Keratinocyte (primary cell): Measurements from ENCODE around the gene EPOP. TPM values are rescaled to one million over a fixed set of nuclear protein-coding genes. Genes with fewer than 3 reads are reported as not detected.

Source experiments
- DNase-seq: peaks from one replicate; pipeline ENCODE4 v3.0.0-alpha.2; 2011; ENCODE audit warnings: low read depth, missing footprints, low spot score
- FAIRE-seq: peaks from 2 replicates; lab custom pipeline; 2011; peaks lifted over from hg19 to GRCh38; lab: Jason Lieb, UNC
- H2AFZ ChIP-seq: 2 replicates; pipeline ENCODE4 v1.6.0; 2012; ENCODE audit warnings: low read length, control low read depth, inconsistent platforms; ENCODE audit not compliant: control insufficient read depth
- H3K27ac ChIP-seq: 2 replicates; pipeline ENCODE4 v1.5.1; 2011; ENCODE audit warnings: low read length; ENCODE audit not compliant: control insufficient read depth, insufficient read depth
- H3K27me3 ChIP-seq: 3 replicates; pipeline ENCODE4 v1.6.0; 2011; ENCODE audit warnings: low read length; ENCODE audit not compliant: control insufficient read depth, insufficient read depth; ENCODE audit errors: extremely low read depth
- H3K36me3 ChIP-seq, 2 experiments: 2 replicates in 1 of 2; 3 replicates in 1 of 2; pipeline ENCODE4 v1.5.1; 2011; ENCODE audit warnings: low read length in 2 of 2, mild to moderate bottlenecking in 1 of 2; ENCODE audit not compliant: control insufficient read depth in 2 of 2, insufficient read depth in 2 of 2; ENCODE audit errors: extremely low read depth in 1 of 2
- H3K4me1 ChIP-seq: 3 replicates; pipeline ENCODE4 v1.5.1; 2011; ENCODE audit warnings: low read length; ENCODE audit not compliant: control insufficient read depth, insufficient read depth; ENCODE audit errors: extremely low read depth
- H3K4me2 ChIP-seq: 3 replicates; pipeline ENCODE4 v1.6.0; 2011; ENCODE audit warnings: low read depth, low read length; ENCODE audit not compliant: control insufficient read depth, insufficient read depth; ENCODE audit errors: extremely low read depth
- H3K4me3 ChIP-seq, 3 experiments: fragments of 200-600 bp in 1 of 3; sonication (generic) in 1 of 3; 2 replicates in 2 of 3; 3 replicates in 1 of 3; pipeline ENCODE4 v1.5.1; 2011 to 2016; ENCODE audit warnings: low read length in 3 of 3, mild to moderate bottlenecking in 3 of 3, control low read depth in 2 of 3, inconsistent platforms in 1 of 3, low read depth in 1 of 3, mixed read lengths in 1 of 3, mixed run types in 1 of 3, moderate library complexity in 1 of 3; ENCODE audit not compliant: control insufficient read depth in 2 of 3, insufficient read depth in 2 of 3; ENCODE audit errors: extremely low read depth in 1 of 3
- H3K79me2 ChIP-seq: 2 replicates; pipeline ENCODE4 v1.6.0; 2012; ENCODE audit warnings: low read length; ENCODE audit not compliant: control insufficient read depth, insufficient read depth
- H3K9ac ChIP-seq: 3 replicates; pipeline ENCODE4 v1.6.0; 2011; ENCODE audit warnings: low read length; ENCODE audit not compliant: control insufficient read depth, insufficient read depth; ENCODE audit errors: extremely low read depth
- H3K9me1 ChIP-seq: 3 replicates; pipeline ENCODE4 v1.6.0; 2011; ENCODE audit warnings: low read length; ENCODE audit not compliant: control insufficient read depth, insufficient read depth; ENCODE audit errors: extremely low read depth
- H3K9me3 ChIP-seq: 2 replicates; pipeline ENCODE4 v1.5.1; 2012; ENCODE audit warnings: low read depth, low read length; ENCODE audit not compliant: control insufficient read depth
- H4K20me1 ChIP-seq: 3 replicates; pipeline ENCODE4 v1.6.0; 2011; ENCODE audit warnings: low read length; ENCODE audit not compliant: control insufficient read depth, insufficient read depth; ENCODE audit errors: extremely low read depth
- EZH2 ChIP-seq: IDR thresholded peaks from one replicate; pipeline ENCODE4 v1.6.1; 2012; ENCODE audit warnings: inconsistent platforms, mild to moderate bottlenecking, low read length, moderate library complexity
- dilution Hi-C: fragments of 300-500 bp; cut with MboI; formaldehyde crosslinking; loops from one replicate; pipeline ENCODE4 v1.7.0; 2020; ENCODE audit warnings: low sequenced_read_pairs; ENCODE audit not compliant: extremely low pct_ligation_motif_present
- polyA plus RNA-seq, 5 experiments: library from polyadenylated mRNA; depleted of rRNA in 3 of 5; stranded (reverse) in 3 of 5; stranded (forward) in 1 of 5; unstranded in 1 of 5; fragments of >200 nt; gene quantifications; 1 replicate in 1 of 5; 2 replicates in 3 of 5; 3 replicates in 1 of 5; pipeline versions ENCODE4 v1.2.1 to v1.2.3, GENCODE V29; 2011 to 2012; ENCODE audit warnings: missing spikeins in 2 of 5, low read depth in 1 of 5, low replicate concordance in 1 of 5
- TF ChIP-seq, protein P1 (sequence below), 3 experiments: IDR thresholded peaks in 1 of 3; conservative IDR thresholded peaks in 1 of 3; optimal IDR thresholded peaks in 1 of 3; 2 replicates in 2 of 3; 3 replicates in 1 of 3; pipeline versions ENCODE3 to v1.5.1; 2011; ENCODE audit warnings: low read length in 3 of 3, mild to moderate bottlenecking in 3 of 3, moderate library complexity in 2 of 3, control low read depth in 1 of 3, inconsistent platforms in 1 of 3; ENCODE audit not compliant: insufficient read depth in 2 of 3; ENCODE audit errors: extremely low read depth in 1 of 3

EPOP gene
- polyA plus RNA-seq, 1 donor (not counting 4 experiments of a cell fraction or from before 2014, with no cell fraction given): 3.2 TPM

DNA sequence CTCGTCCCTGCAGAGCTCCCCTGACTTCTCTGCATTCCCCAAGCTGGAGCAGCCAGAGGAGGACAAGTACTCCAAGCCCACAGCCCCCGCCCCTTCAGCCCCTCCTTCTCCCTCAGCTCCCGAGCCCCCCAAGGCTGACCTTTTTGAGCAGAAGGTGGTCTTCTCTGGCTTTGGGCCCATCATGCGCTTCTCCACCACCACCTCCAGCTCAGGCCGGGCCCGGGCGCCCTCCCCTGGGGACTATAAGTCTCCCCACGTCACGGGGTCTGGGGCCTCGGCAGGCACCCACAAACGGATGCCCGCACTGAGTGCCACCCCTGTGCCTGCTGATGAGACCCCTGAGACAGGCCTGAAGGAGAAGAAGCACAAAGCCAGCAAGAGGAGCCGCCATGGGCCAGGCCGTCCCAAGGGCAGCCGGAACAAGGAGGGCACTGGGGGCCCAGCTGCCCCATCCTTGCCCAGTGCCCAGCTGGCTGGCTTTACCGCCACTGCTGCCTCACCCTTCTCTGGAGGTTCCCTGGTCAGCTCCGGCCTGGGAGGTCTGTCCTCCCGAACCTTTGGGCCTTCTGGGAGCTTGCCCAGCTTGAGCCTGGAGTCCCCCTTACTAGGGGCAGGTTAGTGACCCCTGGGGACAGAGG, 41.7 kb upstream of the EPOP start:
- H4K20me1 ChIP-seq: no peaks in the 10 kb centered on the region
- no peak overlapping the region for H3K27ac ChIP-seq
- H3K4me3 ChIP-seq: no peak overlapping the region
- H3K9me1 ChIP-seq: no peaks in the 10 kb centered on the region
- no peak for FAIRE-seq
- peaks cover 21 to 40% of the 10 kb centered on the region in 2 experiments for H3K36me3 ChIP-seq
- dilution Hi-C loops: no loop called here
- H3K9me3 ChIP-seq: no peaks in the 10 kb centered on the region
- no peak for DNase-seq
- no peak overlapping the region for H3K4me2 ChIP-seq
- no peak overlapping the region for H2AFZ ChIP-seq
- no peaks in the 10 kb centered on the region for H3K27me3 ChIP-seq
- H3K4me1 ChIP-seq: peaks cover 4% of the 10 kb centered on the region
- TF ChIP-seq, protein P1, sequence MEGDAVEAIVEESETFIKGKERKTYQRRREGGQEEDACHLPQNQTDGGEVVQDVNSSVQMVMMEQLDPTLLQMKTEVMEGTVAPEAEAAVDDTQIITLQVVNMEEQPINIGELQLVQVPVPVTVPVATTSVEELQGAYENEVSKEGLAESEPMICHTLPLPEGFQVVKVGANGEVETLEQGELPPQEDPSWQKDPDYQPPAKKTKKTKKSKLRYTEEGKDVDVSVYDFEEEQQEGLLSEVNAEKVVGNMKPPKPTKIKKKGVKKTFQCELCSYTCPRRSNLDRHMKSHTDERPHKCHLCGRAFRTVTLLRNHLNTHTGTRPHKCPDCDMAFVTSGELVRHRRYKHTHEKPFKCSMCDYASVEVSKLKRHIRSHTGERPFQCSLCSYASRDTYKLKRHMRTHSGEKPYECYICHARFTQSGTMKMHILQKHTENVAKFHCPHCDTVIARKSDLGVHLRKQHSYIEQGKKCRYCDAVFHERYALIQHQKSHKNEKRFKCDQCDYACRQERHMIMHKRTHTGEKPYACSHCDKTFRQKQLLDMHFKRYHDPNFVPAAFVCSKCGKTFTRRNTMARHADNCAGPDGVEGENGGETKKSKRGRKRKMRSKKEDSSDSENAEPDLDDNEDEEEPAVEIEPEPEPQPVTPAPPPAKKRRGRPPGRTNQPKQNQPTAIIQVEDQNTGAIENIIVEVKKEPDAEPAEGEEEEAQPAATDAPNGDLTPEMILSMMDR (optimal IDR thresholded peaks at IDR 0.05 in 1 of 3, IDR thresholded peaks at IDR 0.05 in 1 of 3, conservative IDR thresholded peaks at IDR 0.05 in 1 of 3; ENCODE audit: extremely low read depth in 1 of 3, insufficient read depth in 2 of 3, low read length in 3 of 3): no peak
- TF ChIP-seq EZH2: no peak
- no peaks in the 10 kb centered on the region for H3K79me2 ChIP-seq
- no peak overlapping the region for H3K9ac ChIP-seq

DNA sequence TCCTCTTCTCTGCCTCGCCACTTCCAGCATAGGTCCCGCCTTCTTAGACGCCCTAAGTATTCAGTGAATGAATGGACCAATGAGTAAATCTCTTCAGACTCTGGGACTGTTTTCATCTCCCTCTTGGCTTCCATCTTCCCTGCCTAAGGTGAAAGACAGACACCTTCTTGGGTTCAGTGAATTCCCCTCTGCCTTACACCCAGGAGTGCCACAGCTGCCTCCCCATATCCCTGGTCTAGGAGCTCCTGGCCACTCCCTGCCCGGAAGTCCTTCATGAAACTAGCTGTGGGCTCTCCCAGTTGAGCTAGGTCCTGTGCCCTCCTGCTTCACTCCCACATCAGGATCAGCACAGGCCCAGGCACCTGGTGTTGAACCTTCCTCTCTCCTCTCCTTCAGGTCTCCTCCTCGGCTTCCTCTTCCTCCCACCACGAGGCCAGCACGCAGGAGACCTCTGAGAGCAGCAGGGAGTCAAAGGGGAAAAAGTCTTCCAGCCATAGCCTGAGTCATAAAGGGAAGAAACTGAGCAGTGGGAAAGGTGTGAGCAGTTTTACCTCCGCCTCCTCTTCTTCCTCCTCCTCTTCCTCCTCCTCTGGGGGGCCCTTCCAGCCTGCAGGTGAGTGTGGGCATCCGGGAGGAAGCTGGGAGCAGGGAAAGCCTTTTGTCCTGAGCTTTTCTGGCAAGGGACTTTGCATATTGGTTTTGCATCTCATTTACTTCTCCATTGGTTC, 40.6 kb upstream of the EPOP start:
- H3K9ac ChIP-seq: no peak overlapping the region
- no peak for FAIRE-seq

More for the DNA sequence above, 40.6 kb upstream of the EPOP start:
- Histone ChIP-seq H3K4me2 (no peak overlapping the region), H3K9me1 (no peaks in the 10 kb centered on the region), H3K79me2 (no peaks in the 10 kb centered on the region), H4K20me1 (no peaks in the 10 kb centered on the region), H3K4me1 (peaks cover 4% of the 10 kb centered on the region), H3K36me3 (peaks cover 21 to 38% of the 10 kb centered on the region in 2 experiments), H3K27me3 (no peaks in the 10 kb centered on the region), H2AFZ (no peak overlapping the region), H3K27ac (no peak overlapping the region), H3K4me3 (no peak overlapping the region), H3K9me3 (no peaks in the 10 kb centered on the region)
- TF ChIP-seq, protein P1 (optimal IDR thresholded peaks at IDR 0.05 in 1 of 3, IDR thresholded peaks at IDR 0.05 in 1 of 3, conservative IDR thresholded peaks at IDR 0.05 in 1 of 3; ENCODE audit: extremely low read depth in 1 of 3, insufficient read depth in 2 of 3, low read length in 3 of 3): no peak
- TF ChIP-seq EZH2: no peak
- DNase-seq: no peak
- dilution Hi-C loops: no loop called here
